ENCODE measurements around the gene NF2.
"Not testable (repeated sequence)": the region's sequence is repeated elsewhere in the genome, so short reads cannot be mapped to it uniquely, and the experiment has no call there.

Gene NF2

DNA sequence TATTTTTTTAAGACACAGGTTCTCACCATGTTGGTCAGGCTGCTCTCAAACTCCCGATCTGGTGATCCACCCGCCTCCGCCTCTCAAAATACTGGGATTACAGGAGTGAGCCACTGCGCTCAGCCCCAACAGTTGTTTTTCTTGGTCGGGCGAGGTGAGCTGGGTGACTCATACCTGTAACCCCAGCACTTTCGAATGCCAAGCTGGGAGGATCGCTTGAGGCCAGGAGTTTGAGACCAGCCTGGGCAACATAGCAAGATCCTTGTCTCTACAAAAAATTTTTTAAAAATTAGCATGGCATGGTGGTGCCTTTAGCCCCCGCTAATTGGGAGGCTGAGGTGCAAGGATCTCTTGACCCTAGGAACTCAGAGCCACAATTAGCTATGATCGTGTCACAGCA, 7.0 kb upstream of the NF2 start:
- DNase-seq (ENCODE audit: low read depth) = no peak

DNA sequence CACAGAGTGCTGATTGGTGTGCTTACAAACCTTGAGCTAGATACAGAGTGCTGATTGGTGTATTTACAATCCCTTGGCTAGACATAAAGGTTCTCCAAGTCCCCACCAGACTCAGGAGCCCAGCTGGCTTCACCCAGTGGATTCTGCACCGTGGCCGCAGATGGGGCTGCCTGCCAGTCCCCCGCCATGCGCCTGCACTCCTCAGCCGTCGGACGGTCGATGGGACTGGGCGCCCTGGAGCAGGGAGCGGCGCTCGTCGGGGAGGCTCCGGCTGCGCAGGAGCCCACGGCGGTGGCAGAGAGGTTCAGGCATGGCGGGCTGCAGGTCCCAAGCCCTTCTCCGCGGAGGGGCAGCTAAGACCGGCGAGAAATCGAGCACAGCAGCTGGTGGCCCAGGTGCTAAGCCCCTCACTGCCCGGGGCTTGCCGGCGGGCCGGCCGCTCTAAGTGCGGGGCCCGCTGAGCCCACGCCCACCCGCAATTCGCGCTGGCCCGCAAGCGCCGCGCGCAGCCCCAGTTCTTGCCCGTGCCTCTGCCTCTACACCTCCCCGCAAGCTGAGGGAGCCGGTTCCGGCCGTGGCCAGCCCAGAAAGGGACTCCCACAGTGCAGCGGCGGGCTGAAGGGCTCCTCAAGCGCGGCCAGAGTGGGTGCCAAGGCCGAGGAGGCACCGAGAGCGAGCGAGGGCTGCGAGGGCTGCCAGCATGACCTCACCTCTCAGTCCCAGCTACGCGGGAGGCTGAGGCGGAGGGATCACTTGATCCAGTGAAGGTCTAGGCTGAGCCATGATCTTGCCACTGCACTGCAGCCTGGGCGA, 5.4 kb upstream of the NF2 start:
- DNase-seq (ENCODE audit: low read depth) = not testable (repeated sequence)

DNA sequence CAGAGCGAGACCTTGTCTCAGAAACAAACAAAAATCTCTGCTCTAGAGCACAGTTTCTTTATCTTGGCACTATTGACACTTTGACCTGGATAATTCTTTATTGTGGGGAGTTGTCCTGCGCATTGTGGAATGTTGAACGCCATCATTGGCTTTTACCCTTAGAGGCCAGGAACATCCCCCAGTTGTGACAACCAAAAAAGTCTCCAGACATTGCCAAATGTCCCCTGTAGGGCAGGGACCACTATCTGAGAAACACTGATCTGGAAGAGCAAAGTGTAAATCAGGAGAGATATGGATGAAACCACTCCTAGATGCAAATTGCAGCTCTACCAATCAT, 4.8 kb upstream of the NF2 start:
- no peak for DNase-seq (ENCODE audit: low read depth)

GRCh38 chr22:29604076-29604360, 585 bp downstream of the NF2 start:
- DNase-seq (ENCODE audit: low read depth) = no peak

GRCh38 chr22:29605527-29605850, 2.1 kb downstream of the NF2 start:
- DNase-seq (ENCODE audit: low read depth) = no peak

DNA sequence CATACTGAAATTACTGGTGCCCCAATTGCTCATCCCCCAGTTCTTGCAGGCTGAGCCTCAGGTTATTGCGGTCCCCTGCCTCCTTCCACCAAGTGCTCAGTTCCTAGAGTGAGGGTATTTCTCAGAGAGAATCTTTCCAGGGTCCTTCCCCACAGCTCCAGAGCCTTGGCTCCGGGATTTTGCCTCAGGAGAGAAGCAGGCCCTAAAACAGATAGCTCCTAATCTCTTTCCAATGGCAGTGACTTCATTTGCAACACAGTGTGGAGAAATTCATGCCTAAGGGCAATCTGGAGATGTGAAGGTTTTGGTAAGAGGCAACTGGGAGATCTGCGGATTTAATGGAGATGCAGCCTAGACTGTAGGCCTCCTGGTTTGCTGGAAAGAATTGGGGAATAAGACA, 2.9 kb downstream of the NF2 start:
- DNase-seq (ENCODE audit: low read depth) = no peak

GRCh38 chr22:29607426-29607825, 4.0 kb downstream of the NF2 start:
- no peak for DNase-seq (ENCODE audit: low read depth)

- DNase-seq (ENCODE audit: low read depth) = no peak
Observed at GRCh38 chr22:29609139-29609538, 5.7 kb downstream of the NF2 start.

- DNase-seq (ENCODE audit: low read depth) = no peak
Observed at GRCh38 chr22:29610780-29611179, 7.3 kb downstream of the NF2 start.

DNA sequence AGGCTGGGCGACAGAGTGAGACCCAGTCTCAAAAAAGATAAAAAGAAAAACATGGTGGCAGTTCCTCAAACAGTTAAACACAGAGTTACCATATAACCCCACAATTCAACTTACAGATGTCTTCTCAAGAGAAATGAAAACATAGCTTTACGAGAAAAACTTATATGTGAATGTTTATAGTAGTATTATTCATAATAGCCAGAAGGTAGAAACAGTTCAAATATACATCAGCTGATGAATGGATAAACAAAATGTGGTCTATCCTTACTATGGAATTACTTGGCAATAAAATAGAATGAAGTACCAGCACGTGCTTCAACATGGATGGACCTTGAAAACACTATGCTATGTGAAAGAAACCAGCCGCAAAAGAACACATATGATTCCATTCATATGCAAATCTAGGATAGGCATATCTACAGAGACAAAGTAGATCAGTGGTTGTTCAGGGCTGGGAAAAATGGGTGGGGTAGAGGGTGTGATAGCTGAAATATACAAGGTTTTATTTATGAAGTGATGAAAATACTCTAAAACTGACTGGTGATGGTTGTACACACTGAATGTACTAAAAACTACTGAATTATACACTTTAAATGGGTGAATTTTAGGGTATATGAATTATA, 12.4 kb downstream of the NF2 start:
- no peak for DNase-seq (ENCODE audit: low read depth)

DNA sequence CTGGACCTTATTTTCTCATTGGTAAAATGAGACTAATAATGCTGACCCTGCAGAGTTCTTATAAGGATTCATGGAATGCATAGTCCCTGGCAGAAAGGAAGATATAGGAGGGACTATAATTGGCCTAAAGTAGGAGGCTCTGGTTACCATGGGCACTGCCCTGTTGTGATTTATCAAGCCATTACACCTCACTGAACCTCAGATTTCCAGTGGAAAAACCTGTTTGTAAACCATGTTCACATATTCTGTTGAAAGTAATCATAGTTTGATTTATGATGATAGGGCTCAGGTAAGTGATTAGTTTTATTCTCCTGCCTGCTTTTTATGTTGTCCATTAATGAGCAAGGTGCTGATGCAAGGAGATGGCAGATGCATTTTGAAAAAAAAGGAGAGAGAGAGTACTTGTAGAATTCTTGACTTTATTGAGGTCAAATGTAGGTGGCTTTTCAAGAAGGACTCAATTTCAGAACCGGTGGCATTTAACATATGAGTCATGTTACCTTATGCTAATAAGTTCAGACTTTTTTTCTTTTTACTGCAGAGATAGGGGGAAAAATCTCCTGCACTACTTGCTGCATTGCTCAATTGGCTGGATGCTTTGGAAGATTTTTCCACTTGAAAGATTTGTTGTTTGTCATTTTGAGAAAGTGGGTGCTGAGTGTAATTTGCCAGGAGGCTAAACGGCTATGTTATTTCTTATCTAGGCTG, 14.6 kb downstream of the NF2 start:
- DNase-seq (ENCODE audit: low read depth) = no peak

- DNase-seq (ENCODE audit: low read depth) = peak; percentile 81
Observed at GRCh38 chr22:29621761-29622526, 18.5 kb downstream of the NF2 start.

DNA sequence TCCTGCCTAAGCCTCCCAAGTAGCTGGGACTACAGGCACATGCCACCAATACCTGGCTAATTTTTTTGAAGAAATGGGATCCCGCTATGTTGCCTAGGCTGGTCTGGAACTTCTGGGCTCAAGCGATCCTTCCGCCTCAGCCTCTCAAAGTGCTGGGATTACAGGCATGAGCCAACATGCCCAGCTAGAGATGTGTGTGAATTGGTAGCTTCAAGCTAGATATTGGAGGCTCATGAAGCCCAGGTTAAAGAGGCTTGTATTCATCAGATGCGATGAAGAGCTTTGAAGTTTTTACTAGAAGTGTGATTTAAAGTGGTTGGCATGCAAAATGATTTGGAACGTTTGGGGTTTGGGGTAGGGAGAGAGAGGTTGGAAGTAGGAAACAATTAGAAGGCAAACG, 19.6 kb downstream of the NF2 start:
- DNase-seq (ENCODE audit: low read depth) = no peak

- no peak for DNase-seq (ENCODE audit: low read depth)
Observed at GRCh38 chr22:29623553-29624169, 20.2 kb downstream of the NF2 start.

GRCh38 chr22:29625090-29625825, 21.8 kb downstream of the NF2 start:
- DNase-seq (ENCODE audit: low read depth) = peak; percentile 65

- peak; percentile 85 for DNase-seq (ENCODE audit: low read depth)
Observed at GRCh38 chr22:29626497-29627195, 23.2 kb downstream of the NF2 start.

GRCh38 chr22:29627196-29627535, 23.7 kb downstream of the NF2 start:
- DNase-seq (ENCODE audit: low read depth) = no peak

GRCh38 chr22:29628996-29629902, 25.8 kb downstream of the NF2 start:
- DNase-seq (ENCODE audit: low read depth) = no peak

DNA sequence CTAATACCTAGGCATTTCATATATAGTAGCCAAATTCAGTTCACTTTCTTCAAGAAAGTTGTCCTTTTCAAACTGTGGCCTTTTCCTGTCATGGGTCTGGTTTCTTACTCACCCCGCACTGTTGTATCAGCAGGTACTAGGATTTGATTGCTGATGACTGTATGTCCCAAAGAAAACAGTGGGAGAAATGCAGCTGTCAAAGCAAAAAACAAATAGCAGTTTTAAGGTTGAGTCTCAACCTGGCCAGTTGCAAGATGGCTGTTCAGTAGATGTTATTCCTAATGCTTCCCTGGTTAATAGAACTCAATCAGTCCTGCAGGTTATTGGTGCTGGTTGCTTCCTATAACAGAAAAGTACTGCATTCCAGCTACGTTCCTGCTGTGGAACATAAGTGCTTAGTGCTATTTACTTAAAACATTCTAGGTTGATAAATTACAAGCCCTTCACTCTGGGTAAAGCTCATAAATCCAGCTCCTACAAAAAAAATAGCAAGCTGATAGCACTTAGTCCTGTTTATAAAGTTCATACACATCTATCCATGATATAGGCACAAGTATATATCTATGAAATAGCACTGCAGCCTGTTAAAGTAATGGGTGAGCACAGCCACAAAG, 26.6 kb downstream of the NF2 start:
- DNase-seq (ENCODE audit: low read depth) = no peak

DNA sequence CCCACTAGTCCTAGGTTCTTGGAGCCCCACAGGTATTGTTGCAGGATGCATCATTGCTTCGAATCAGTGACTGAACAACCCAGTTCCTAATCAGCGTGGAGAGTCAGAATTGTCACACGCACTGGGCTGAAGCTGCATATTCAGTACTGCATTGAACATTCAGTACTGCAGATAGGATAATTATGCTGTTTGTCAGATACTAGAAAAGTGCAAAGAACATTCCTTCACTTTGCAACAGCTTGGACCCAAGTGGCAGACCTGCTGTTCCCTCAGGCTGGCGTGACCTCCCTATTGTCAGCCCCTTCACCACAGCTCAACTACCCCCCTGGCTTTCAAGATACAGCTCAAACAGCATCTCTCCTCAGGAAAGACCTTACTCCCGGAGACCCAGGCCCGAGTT, 27.6 kb downstream of the NF2 start:
- DNase-seq (ENCODE audit: low read depth) = no peak
